SW480 (cell line): ENCODE results near the gene UTS2.

ENCODE experiments used
- DNase-seq: peaks from one replicate; pipeline ENCODE4 v3.0.0-alpha.2; 2016; ENCODE audit warnings: low spot score

Gene UTS2

GRCh38 chr1:7810395-7810794 is 42.5 kb downstream of the UTS2 start:
- DNase-seq: no peak

DNA sequence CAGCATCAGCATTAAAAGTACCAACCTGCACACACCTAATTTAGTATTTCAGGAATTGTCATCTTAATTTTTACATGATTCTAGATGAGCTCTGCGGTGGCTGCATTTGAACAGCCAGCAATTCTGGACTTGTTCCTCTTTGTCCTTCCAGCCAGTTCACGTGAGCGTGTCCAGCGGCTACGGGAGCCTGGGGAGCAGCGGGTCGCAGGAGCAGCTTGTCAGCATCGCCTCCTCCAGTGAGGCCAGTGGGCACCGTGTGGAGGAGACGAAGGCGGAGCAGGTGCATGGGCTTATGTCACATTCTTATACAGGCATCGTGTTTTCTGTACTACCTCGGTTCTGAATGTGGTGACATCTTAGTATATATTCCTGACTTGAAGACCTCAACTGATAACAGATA is 43.1 kb downstream of the UTS2 start:
- no peak for DNase-seq

DNA sequence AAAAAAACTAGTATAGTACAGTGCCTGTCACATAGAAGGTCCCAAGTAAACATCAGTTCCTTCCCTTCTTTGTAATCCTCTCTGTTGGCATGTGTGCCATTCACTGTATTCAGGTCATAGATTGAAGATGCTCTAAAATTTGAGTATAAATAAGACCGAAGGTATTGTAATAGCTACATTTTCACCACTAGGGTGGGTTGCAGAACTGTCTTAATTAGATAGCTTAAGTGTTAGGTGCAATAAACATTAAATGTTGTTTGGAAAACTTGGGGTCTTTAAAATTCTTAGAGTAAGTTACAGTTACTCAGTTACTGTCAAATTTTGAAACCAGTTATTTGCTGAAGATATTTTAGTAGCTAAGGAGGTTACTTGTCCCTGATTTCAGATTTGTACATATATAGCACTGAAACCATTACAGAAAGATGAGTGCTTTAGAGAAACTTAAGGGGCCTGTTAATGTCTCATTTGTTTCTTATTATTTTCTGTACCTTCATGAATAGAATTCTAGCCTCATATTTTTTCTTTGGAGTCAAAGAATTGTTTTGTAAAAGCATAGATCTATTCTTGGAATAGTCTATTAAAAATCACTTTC is 44.5 kb downstream of the UTS2 start:
- DNase-seq: peak; percentile 37

DNA sequence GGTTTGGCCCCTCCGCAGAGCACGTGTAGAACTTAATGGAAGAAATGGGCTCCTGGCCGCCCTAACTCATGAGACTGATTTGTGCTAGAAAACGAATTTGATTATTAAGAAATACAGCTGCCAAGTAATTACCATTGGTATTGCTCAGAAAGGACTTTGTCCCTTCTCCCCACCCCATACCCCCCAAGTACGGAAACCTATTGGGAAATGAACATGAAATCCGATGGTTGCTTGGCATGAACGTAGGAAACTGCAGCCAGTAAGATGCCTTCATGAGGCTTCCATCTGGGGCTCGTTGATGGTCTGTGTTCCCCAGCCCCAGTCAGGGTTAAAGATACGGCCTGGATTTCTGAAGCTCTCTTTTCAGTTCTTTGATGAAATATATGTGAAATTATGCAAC is 47.4 kb downstream of the UTS2 start:
- DNase-seq: no peak
